ENCODE data around the gene CHMP2A.
"Not testable (repeated sequence)": the region's sequence is repeated elsewhere in the genome, so short reads cannot be mapped to it uniquely, and the experiment has no call there.

CHMP2A gene

GRCh38 chr19:58554494-58555368, at the start of gene CHMP2A:
Gene CHMP2A (minus strand): TSS chr19:58555105. CDS start chr19:58554212, 893 bp downstream.
- DNase-seq, result peak; percentile 94 to 98

- DNase-seq, result no peak
Measured at GRCh38 chr19:58586133-58586765, 31.3 kb upstream of the CHMP2A start.

- no peak for DNase-seq
Measured at GRCh38 chr19:58585442-58586132, 30.7 kb upstream of the CHMP2A start.

- DNase-seq, result no peak
Measured at GRCh38 chr19:58584498-58585441, 29.9 kb upstream of the CHMP2A start.

GRCh38 chr19:58582985-58583384, 28.1 kb upstream of the CHMP2A start:
- DNase-seq, result no peak

- DNase-seq, result peak; percentile 84 to 85
Measured at GRCh38 chr19:58581227-58582141, 26.6 kb upstream of the CHMP2A start.

- no peak for DNase-seq
Measured at GRCh38 chr19:58579473-58580142, 24.7 kb upstream of the CHMP2A start.

GRCh38 chr19:58578012-58578925, 23.4 kb upstream of the CHMP2A start:
- DNase-seq, result no peak

- not testable (repeated sequence) for DNase-seq
Measured at GRCh38 chr19:58577581-58577980, 22.7 kb upstream of the CHMP2A start.

- peak; percentile 64 to 73 for DNase-seq
Measured at GRCh38 chr19:58575183-58576041, 20.5 kb upstream of the CHMP2A start.

GRCh38 chr19:58573658-58574164, 18.8 kb upstream of the CHMP2A start:
- DNase-seq, result no peak

- DNase-seq, result peak; percentile 99 to 100
Measured at GRCh38 chr19:58572818-58573657, 18.1 kb upstream of the CHMP2A start, which contains the start of gene MZF1. Gene MZF1 (minus strand): TSS chr19:58573335. CDS start chr19:58571389, 1,946 bp downstream.

GRCh38 chr19:58572026-58572817, 17.3 kb upstream of the CHMP2A start:
- DNase-seq, result no peak

- no peak for DNase-seq
Measured at GRCh38 chr19:58571575-58571947, 16.7 kb upstream of the CHMP2A start.

- DNase-seq, result no peak
Measured at GRCh38 chr19:58570770-58571574, 16.1 kb upstream of the CHMP2A start.

Measured in stimulated activated CD4-positive, alpha-beta T cell treated with anti-CD3 and anti-CD28 coated beads, Interleukin-4, amount 100 ng/mL, for 4 hours (primary cell).